LNCAP (cell line): Measurements from ENCODE around the gene NINJ1.

Experiments
- CTCF ChIP-seq: fragments of 450-650 bp; IDR thresholded peaks from 2 replicates; pipeline ENCODE4 v1.5.1; 2017; ENCODE audit warnings: mild to moderate bottlenecking

NINJ1 gene

GRCh38 chr9:93132946-93133680 is 938 bp downstream of the NINJ1 start:
- no peak for TF ChIP-seq CTCF

DNA sequence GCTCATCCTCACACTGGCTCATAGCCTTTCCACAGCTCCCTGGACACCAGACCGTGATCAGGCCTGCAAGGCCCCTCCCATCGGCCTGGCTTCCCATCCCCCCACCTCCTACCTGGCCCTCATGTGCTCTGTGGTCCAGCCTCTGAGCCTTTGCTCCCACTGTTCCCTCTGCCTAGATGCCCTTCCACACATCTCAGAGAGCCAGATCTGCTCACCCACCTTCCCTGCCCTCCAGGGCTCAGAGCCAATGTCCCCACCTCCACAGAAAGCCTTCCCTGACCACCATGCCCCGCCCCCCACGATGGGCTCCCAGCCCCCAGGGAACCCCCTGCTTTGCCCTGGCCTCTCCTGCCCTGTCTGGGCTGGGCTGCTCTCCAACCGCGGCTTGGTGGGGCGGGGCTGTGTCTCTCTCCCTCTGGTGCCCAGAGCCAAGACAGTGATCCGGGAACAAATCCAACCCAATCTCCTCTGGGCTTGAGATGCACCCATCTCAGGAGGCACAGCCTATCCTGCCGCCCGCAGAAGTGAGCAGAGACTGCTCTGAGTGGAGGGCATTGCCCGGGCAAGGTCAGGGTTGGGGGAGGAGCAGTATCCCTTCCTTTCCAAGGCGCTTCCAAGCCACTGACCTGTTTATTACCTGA is 1.6 kb downstream of the NINJ1 start:
- TF ChIP-seq CTCF = no peak

DNA sequence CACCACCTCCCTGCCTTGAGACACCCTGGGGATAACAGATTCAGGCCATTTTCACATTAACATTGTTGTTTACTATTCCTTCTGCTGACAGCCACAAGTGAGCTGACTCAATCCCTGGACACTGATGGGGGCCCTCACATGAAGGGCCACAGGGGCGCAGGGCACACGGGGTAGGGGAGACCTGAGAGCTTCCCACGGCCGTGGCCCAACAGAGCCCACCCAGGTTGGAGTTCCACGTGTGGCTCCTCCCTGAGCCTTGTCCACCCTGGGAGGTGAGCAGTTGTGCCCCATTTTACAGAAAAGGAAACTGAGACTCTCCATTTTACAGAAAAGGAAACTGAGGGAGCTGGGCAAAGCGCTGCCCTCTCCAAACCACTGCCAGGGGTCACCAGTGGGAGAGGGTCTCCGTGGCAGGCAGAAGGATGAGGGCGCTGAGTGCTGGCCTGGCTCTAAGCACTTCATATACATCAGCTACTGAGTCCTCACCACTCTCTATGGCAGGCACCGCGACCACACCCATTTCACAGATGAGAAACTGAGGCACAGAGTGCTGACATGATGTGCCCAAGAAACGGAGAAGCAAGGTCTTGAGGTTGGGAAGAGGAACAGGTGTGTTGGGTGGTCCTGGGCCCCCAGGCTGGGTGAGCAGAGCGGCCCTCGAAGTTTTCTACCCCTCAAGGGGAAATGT is 2.3 kb downstream of the NINJ1 start:
- TF ChIP-seq CTCF = no peak

DNA sequence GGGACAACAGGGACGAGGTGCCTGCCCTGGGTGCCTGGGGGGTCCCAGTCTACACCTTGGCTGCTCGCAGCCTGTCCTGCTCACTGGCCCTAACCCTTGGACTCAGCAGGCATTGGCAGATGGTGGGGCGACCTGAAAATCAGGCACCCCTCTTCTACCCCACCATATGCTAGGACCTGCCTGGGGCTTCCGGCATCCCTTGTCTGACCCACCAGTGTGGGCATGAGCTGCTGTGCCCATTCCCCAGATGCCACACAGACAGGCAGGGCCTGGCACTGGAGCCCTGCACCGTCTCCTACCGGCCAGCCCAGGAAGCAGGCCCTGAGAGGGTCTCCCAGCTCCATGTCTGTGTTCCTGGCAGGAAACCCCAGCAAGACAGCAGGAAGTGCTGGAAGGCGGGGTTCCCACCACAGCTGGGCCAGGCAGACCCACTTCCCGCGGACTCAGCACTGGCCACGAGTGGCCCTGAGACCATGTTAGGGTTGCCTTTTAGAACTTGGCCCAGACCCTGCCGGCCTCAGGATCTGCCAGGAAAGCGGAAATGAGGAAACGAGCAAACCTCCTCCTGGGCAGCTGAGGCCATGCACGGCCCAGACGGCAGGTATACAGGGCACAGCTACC is 3.1 kb downstream of the NINJ1 start:
- no peak for TF ChIP-seq CTCF

DNA sequence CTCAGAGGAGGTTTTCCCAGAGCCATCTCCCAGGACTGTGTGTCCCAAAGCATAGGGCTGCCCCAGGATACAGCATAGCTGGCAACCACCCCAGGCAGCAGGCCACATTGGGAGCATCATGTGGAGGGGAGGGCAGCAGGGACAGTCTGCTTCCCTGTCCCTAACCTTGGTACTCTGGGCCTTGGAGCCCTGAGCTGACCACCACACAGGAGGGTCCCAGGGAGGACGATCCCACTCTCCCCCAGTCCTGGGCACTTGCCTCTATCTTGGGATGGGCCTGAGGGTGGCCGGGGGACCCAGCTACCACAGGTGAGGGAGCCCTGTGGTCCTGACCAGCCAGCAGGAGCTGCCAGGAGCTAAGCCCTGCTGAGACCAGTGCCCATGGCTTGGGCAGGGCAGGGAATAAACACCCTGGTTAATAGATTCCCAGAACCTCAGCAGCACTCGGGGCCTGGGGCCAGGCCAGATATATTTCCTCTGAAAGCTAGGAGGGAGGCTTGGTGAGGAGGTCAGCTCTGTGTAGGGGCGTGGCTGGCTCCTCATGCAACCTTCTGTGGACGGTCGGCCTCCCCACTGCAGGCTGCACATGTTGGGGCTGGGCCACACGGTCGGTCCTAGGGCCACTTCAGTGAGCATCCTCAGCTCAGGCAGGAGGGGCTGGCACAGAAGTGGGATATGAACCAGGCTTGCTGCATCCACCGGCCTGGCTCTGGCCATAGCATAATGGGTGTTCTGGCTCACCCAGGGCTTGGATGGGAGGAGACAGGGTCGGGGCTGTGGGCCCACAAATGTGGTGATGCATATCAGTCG is 4.2 kb downstream of the NINJ1 start:
- TF ChIP-seq CTCF = no peak

- no peak for TF ChIP-seq CTCF
Observed at GRCh38 chr9:93129286-93129685, 4.8 kb downstream of the NINJ1 start.

DNA sequence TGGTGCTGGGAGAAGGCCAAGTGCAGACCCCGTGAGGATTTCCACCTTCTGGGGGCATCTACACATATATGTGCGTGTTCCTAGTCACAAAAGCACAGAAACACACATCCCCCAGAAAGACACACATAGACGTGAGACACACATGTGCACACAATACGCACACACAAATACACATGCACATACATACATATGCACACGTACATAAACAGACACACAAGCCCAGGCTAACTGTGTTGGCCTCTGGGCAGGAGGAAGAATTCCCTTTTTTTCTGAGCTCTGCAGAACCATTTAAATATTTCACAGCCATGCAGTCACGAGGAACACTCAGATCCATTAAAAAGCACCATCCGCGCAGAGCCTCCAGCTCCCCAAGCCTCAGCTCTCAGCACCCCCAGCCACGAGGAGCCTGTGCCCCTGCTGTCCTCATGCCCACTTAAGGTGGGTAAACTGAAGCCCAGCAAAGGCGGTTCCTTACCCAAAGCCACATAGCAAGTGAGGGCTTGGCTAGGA is 5.3 kb downstream of the NINJ1 start:
- no peak for TF ChIP-seq CTCF
